Upper lobe of right lung (tissue), 1 donor: Measurements from ENCODE around the gene TTC23L. TPM values are rescaled to one million over a fixed set of nuclear protein-coding genes. Genes with fewer than 3 reads are reported as not detected.
A peak's percentile ranks its signal among the peaks of the same experiment; 100 is the strongest.

Experiments
- ATAC-seq: fragments of 200-7000 bp; cut with Tn5 transposase; one replicate; pipeline ENCODE4 v1.9.1; 2020; ENCODE audit warnings: mild to moderate bottlenecking, moderate library complexity
- DNase-seq: peaks from one replicate; pipeline ENCODE4 v3.0.0-alpha.2; 2020
- H3K27ac ChIP-seq: fragments of 200-600 bp; one replicate; pipeline ENCODE4 v1.8.0; 2022
- H3K27me3 ChIP-seq: fragments of 200-600 bp; one replicate; pipeline ENCODE4 v1.8.0; 2022; ENCODE audit warnings: mild to moderate bottlenecking
- H3K36me3 ChIP-seq: fragments of 200-600 bp; one replicate; pipeline ENCODE4 v1.8.0; 2022
- H3K4me1 ChIP-seq: fragments of 200-600 bp; one replicate; pipeline ENCODE4 v1.8.0; 2022
- H3K4me3 ChIP-seq: fragments of 200-600 bp; one replicate; pipeline ENCODE4 v1.8.0; 2022; ENCODE audit warnings: mild to moderate bottlenecking
- H3K9me3 ChIP-seq: fragments of 200-600 bp; one replicate; pipeline ENCODE4 v1.8.0; 2022
- CTCF ChIP-seq: fragments of 200-600 bp; IDR thresholded peaks from one replicate; pipeline ENCODE4 v1.8.0; 2022; ENCODE audit warnings: antibody characterized with exemption
- intact Hi-C: fragments of 100-400 bp; cut with DNase I; formaldehyde crosslinking; loops from one replicate; pipeline ENCODE4 v1.11.0; 2022
- total RNA-seq: library from RNA; stranded (reverse); fragmentation: NEBNext Ultra II Directional; extraction: Animal tissue kit (Norgen Biotek cat#: 25700); gene quantifications from one replicate; pipeline ENCODE4 v1.2.1, GENCODE V29; 2021
- donor health status: DM: no; HTN: yes; CAD: no; lungs with severe emphysema.

The TTC23L gene
- total RNA-seq, 1 donor from 2014 or later: 0.20 TPM

- intact Hi-C loops: no loop called here
- ATAC-seq (peak; percentile 4), DNase-seq (peak; percentile 67)
- peaks cover 28% of the 10 kb centered on the region for H3K4me1 ChIP-seq
- no peak for TF ChIP-seq CTCF
- no peaks in the 10 kb centered on the region for H3K9me3 ChIP-seq
- H3K36me3 ChIP-seq: peaks cover 57% of the 10 kb centered on the region
- H3K27ac ChIP-seq: peak overlapping the region; percentile 92
- no peaks in the 10 kb centered on the region for H3K27me3 ChIP-seq
- H3K4me3 ChIP-seq: peak overlapping the region; percentile 93
Observed at GRCh38 chr5:34914671-34915138, 75.7 kb downstream of the TTC23L start.

GRCh38 chr5:34915139-34915855, 76.3 kb downstream of the TTC23L start, which contains the start of the genes BRIX1 and RAD1:
Gene BRIX1 (plus strand): TSS chr5:34915711. CDS start chr5:34915739, 28 bp downstream.
Gene RAD1 (minus strand): TSS chr5:34915504. CDS start chr5:34914892, 612 bp downstream.
- TF ChIP-seq CTCF: peak; percentile 7
- Histone ChIP-seq H3K27ac (peak within 1 kb of the TSS; percentile 92), H3K4me1 (peaks cover 28% of the 10 kb centered on the region), H3K9me3 (no peaks in the 10 kb centered on the region), H3K27me3 (no peaks in the 10 kb centered on the region), H3K36me3 (peaks cover 57% of the 10 kb centered on the region), H3K4me3 (peak within 1 kb of the TSS; percentile 93)
- intact Hi-C loops: no loop called here
- peak; percentile 100 for ATAC-seq
- peak; percentile 99 for DNase-seq

GRCh38 chr5:34915856-34916192, 76.9 kb downstream of the TTC23L start:
- ATAC-seq (no peak), DNase-seq (no peak)
- Histone ChIP-seq H3K9me3 (no peaks in the 10 kb centered on the region), H3K27me3 (no peaks in the 10 kb centered on the region), H3K4me3 (peak overlapping the region; percentile 93), H3K36me3 (peaks cover 57% of the 10 kb centered on the region), H3K4me1 (peaks cover 28% of the 10 kb centered on the region), H3K27ac (peak overlapping the region; percentile 92)
- intact Hi-C loops: no loop called here
- no peak for TF ChIP-seq CTCF

GRCh38 chr5:34916518-34916917, 77.6 kb downstream of the TTC23L start:
- no peak for TF ChIP-seq CTCF
- intact Hi-C loops: no loop called here
- Histone ChIP-seq H3K9me3 (no peaks in the 10 kb centered on the region), H3K4me1 (peaks cover 28% of the 10 kb centered on the region), H3K36me3 (peaks cover 56% of the 10 kb centered on the region), H3K4me3 (peak overlapping the region; percentile 93), H3K27ac (no peak overlapping the region), H3K27me3 (no peaks in the 10 kb centered on the region)
- no peak for DNase-seq
- no peak for ATAC-seq

- no peak for DNase-seq
- intact Hi-C loops: no loop called here
- peaks cover 28% of the 10 kb centered on the region for H3K4me1 ChIP-seq
- TF ChIP-seq CTCF: no peak
- H3K4me3 ChIP-seq: no peak overlapping the region
- no peaks in the 10 kb centered on the region for H3K27me3 ChIP-seq
- peaks cover 57% of the 10 kb centered on the region for H3K36me3 ChIP-seq
- no peak for ATAC-seq
- H3K27ac ChIP-seq: no peak overlapping the region
- no peaks in the 10 kb centered on the region for H3K9me3 ChIP-seq
Observed at GRCh38 chr5:34918025-34918424, 79.1 kb downstream of the TTC23L start.
